ENCODE data around the gene NTHL1.
A peak's percentile ranks its signal among the peaks of the same experiment; 100 is the strongest.

Gene NTHL1

GRCh38 chr16:2062801-2063200 is 15.2 kb upstream of the NTHL1 start:
- no peak for DNase-seq

GRCh38 chr16:2061526-2061925 is 13.9 kb upstream of the NTHL1 start:
- DNase-seq: no peak

GRCh38 chr16:2061023-2061422 is 13.4 kb upstream of the NTHL1 start:
- no peak for DNase-seq

- DNase-seq: no peak
Measured at GRCh38 chr16:2060346-2060745, 12.7 kb upstream of the NTHL1 start.

- no peak for DNase-seq
Measured at GRCh38 chr16:2058872-2059271, 11.2 kb upstream of the NTHL1 start.

- DNase-seq: no peak
Measured at GRCh38 chr16:2058420-2058819, 10.8 kb upstream of the NTHL1 start.

GRCh38 chr16:2057438-2057837 is 9.8 kb upstream of the NTHL1 start:
- DNase-seq: no peak

- DNase-seq: no peak
Measured at GRCh38 chr16:2056681-2057407, 9.2 kb upstream of the NTHL1 start.

GRCh38 chr16:2056077-2056476 is 8.4 kb upstream of the NTHL1 start:
- DNase-seq: peak in 2 of 4 experiments; percentile 17 to 32

- no peak for DNase-seq
Measured at GRCh38 chr16:2054543-2055245, 7.1 kb upstream of the NTHL1 start.

- no peak for DNase-seq
Measured at GRCh38 chr16:2053897-2054296, 6.3 kb upstream of the NTHL1 start.

GRCh38 chr16:2053211-2053610 is 5.6 kb upstream of the NTHL1 start:
- DNase-seq: no peak

- DNase-seq: no peak
Measured at GRCh38 chr16:2048116-2048543, 496 bp upstream of the NTHL1 start.

- no peak for DNase-seq
Measured at GRCh38 chr16:2046893-2047329, 723 bp downstream of the NTHL1 start.

- DNase-seq: no peak
Measured at GRCh38 chr16:2045965-2046892, 1.4 kb downstream of the NTHL1 start.

GRCh38 chr16:2044541-2044940 is 3.1 kb downstream of the NTHL1 start:
- DNase-seq: peak in 1 of 4 experiments; percentile 8

GRCh38 chr16:2043667-2044451 is 3.8 kb downstream of the NTHL1 start:
- DNase-seq: peak; percentile 82 to 93 (median 88)

GRCh38 chr16:2042986-2043666 is 4.5 kb downstream of the NTHL1 start:
- DNase-seq: peak in 3 of 4 experiments; percentile 23 to 40 (median 26)

- no peak for DNase-seq
Measured at GRCh38 chr16:2042171-2042985, 5.3 kb downstream of the NTHL1 start.

- no peak for DNase-seq
Measured at GRCh38 chr16:2040787-2041522, 6.7 kb downstream of the NTHL1 start.
